Coronary artery (tissue), 2 donors: Measurements from ENCODE around the gene RBFOX2.
A peak's percentile ranks its signal among the peaks of the same experiment; 100 is the strongest.

ENCODE experiments used
- DNase-seq: peaks from one replicate; pipeline ENCODE4 v3.0.0-alpha.2; 2017; ENCODE audit warnings: low spot score
- H3K27ac ChIP-seq, 2 donors: fragments of 200-600 bp; sonication (generic); one replicate each; pipeline ENCODE4 v1.5.1; 2016 to 2019
- H3K4me3 ChIP-seq: fragments of 200-600 bp; sonication (generic); 2 replicates; pipeline ENCODE4 v1.5.1; 2016; ENCODE audit warnings: mild to moderate bottlenecking, moderate library complexity
- CTCF ChIP-seq: fragments of 200-600 bp; sonication (generic); IDR thresholded peaks from one replicate; pipeline ENCODE4 v1.5.1; 2019; ENCODE audit warnings: antibody characterized with exemption

The RBFOX2 gene

GRCh38 chr22:35775339-35775738 is 253.3 kb downstream of the RBFOX2 start:
- TF ChIP-seq CTCF = no peak
- DNase-seq = no peak
- H3K27ac ChIP-seq = no peak overlapping the region
- no peak overlapping the region for H3K4me3 ChIP-seq

GRCh38 chr22:35769974-35770373 is 258.6 kb downstream of the RBFOX2 start:
- Histone ChIP-seq H3K4me3 (no peak overlapping the region), H3K27ac (no peak overlapping the region)
- no peak for DNase-seq

GRCh38 chr22:35766654-35767580 is 261.7 kb downstream of the RBFOX2 start:
- TF ChIP-seq CTCF = no peak
- H3K27ac ChIP-seq = peak overlapping the region in 1 of 2 donors; percentile 4
- H3K4me3 ChIP-seq = no peak overlapping the region
- no peak for DNase-seq

More at GRCh38 chr22:35769974-35770373, 258.6 kb downstream of the RBFOX2 start:
- no peak for TF ChIP-seq CTCF

- Histone ChIP-seq H3K27ac (no peak overlapping the region), H3K4me3 (no peak overlapping the region)
- no peak for TF ChIP-seq CTCF
- DNase-seq = no peak
Measured at GRCh38 chr22:35761037-35761436, 267.6 kb downstream of the RBFOX2 start.

GRCh38 chr22:35758394-35758793 is 270.2 kb downstream of the RBFOX2 start:
- TF ChIP-seq CTCF = no peak
- Histone ChIP-seq H3K27ac (no peak overlapping the region), H3K4me3 (no peak overlapping the region)
- no peak for DNase-seq

GRCh38 chr22:35756722-35757121 is 271.9 kb downstream of the RBFOX2 start:
- no peak for TF ChIP-seq CTCF
- DNase-seq = no peak
- H3K27ac ChIP-seq = no peak overlapping the region

GRCh38 chr22:35754761-35755160 is 273.9 kb downstream of the RBFOX2 start:
- DNase-seq = no peak
- no peak overlapping the region for H3K4me3 ChIP-seq
- no peak for TF ChIP-seq CTCF
- no peak overlapping the region for H3K27ac ChIP-seq

More at GRCh38 chr22:35756722-35757121, 271.9 kb downstream of the RBFOX2 start:
- no peak overlapping the region for H3K4me3 ChIP-seq
